Fibroblast of skin of abdomen (primary cell): Measurements from ENCODE around the gene ARHGEF4.
"Not testable (repeated sequence)": the region's sequence is repeated elsewhere in the genome, so short reads cannot be mapped to it uniquely, and the experiment has no call there.

Source experiments
- DNase-seq: peaks from one replicate; pipeline ENCODE4 v3.0.0-alpha.2; 2013

Gene ARHGEF4

GRCh38 chr2:130977461-130978050, 140.8 kb downstream of the ARHGEF4 start:
- DNase-seq: no peak

GRCh38 chr2:130981667-130982066, 145.0 kb downstream of the ARHGEF4 start:
- DNase-seq: no peak

- no peak for DNase-seq
These were observed 148.6 kb downstream of the ARHGEF4 start for GRCh38 chr2:130985206-130985780.

GRCh38 chr2:130985831-130986649, 149.3 kb downstream of the ARHGEF4 start:
- no peak for DNase-seq

GRCh38 chr2:130986890-130987493, 150.3 kb downstream of the ARHGEF4 start:
- DNase-seq: no peak

- DNase-seq: no peak
These were observed 151.1 kb downstream of the ARHGEF4 start for GRCh38 chr2:130987519-130988425.

- DNase-seq: not testable (repeated sequence)
These were observed 154.7 kb downstream of the ARHGEF4 start for GRCh38 chr2:130991446-130991845.

GRCh38 chr2:130992003-130992402, 155.3 kb downstream of the ARHGEF4 start:
- not testable (repeated sequence) for DNase-seq

- DNase-seq: no peak
These were observed 160.0 kb downstream of the ARHGEF4 start for GRCh38 chr2:130996691-130997090.

- no peak for DNase-seq
These were observed 160.5 kb downstream of the ARHGEF4 start for GRCh38 chr2:130997198-130997597.

- DNase-seq: no peak
These were observed 161.8 kb downstream of the ARHGEF4 start for GRCh38 chr2:130998561-130998960.

GRCh38 chr2:131004446-131005209, 167.9 kb downstream of the ARHGEF4 start:
- DNase-seq: no peak

- no peak for DNase-seq
These were observed 168.7 kb downstream of the ARHGEF4 start for GRCh38 chr2:131005216-131005935.

- DNase-seq: no peak
These were observed 169.8 kb downstream of the ARHGEF4 start for GRCh38 chr2:131006561-131006960.

- DNase-seq: no peak
These were observed 172.3 kb downstream of the ARHGEF4 start for GRCh38 chr2:131008967-131009366.

GRCh38 chr2:131009713-131010475, 173.2 kb downstream of the ARHGEF4 start:
- DNase-seq: no peak

GRCh38 chr2:131010566-131010965, 173.9 kb downstream of the ARHGEF4 start:
- DNase-seq: no peak

GRCh38 chr2:131011486-131011885, 174.8 kb downstream of the ARHGEF4 start:
- no peak for DNase-seq

- DNase-seq: no peak
These were observed 177.4 kb downstream of the ARHGEF4 start for GRCh38 chr2:131014141-131014540.

- no peak for DNase-seq
These were observed 179.1 kb downstream of the ARHGEF4 start for GRCh38 chr2:131015764-131016163.
